Activated naive CD8-positive, alpha-beta T cell treated with anti-CD3 and anti-CD28 coated beads, Interleukin-2, amount 10 ng/mL, durations not matched to agents 7 days and 5 days (primary cell): ENCODE results near the gene PCDHAC2. TPM values are rescaled to one million over a fixed set of nuclear protein-coding genes. Genes with fewer than 3 reads are reported as not detected.

ENCODE experiments used
- ATAC-seq: fragments of 150-1000 bp; cut with Tn5 transposase; one replicate; pipeline ENCODE4 v1.10.0; 2021; ENCODE audit warnings: low read depth, moderate library complexity
- POLR2A ChIA-PET: fragments of 350-600 bp; sonication (Branson Sonifier 250); formaldehyde crosslinking; loops from one replicate; lab custom pipeline; 2021; ENCODE audit warnings: antibody characterized with exemption; lab: Charles Lee
- DNase-seq: peaks from one replicate; pipeline ENCODE4 v3.0.0; 2021
- H3K27ac Mint-ChIP-seq: one replicate; pipeline ENCODE4 v1.8.0; 2022; ENCODE audit warnings: mild to moderate bottlenecking, mixed read lengths
- H3K27me3 Mint-ChIP-seq: one replicate; pipeline ENCODE4 v1.8.0; 2022; ENCODE audit warnings: mild to moderate bottlenecking, moderate library complexity, mixed read lengths
- H3K36me3 Mint-ChIP-seq: one replicate; pipeline ENCODE4 v1.8.0; 2021; ENCODE audit warnings: mild to moderate bottlenecking, mixed read lengths
- H3K4me1 Mint-ChIP-seq: one replicate; pipeline ENCODE4 v1.8.0; 2021; ENCODE audit warnings: mixed read lengths
- H3K4me3 Mint-ChIP-seq: one replicate; pipeline ENCODE4 v1.8.0; 2022; ENCODE audit warnings: mild to moderate bottlenecking, moderate library complexity, mixed read lengths
- H3K9me3 Mint-ChIP-seq: one replicate; pipeline ENCODE4 v1.8.0; 2021; ENCODE audit warnings: mixed read lengths
- total RNA-seq, 2 experiments: library from RNA; stranded (reverse); gene quantifications; one replicate each; pipeline ENCODE4 v1.2.3, GENCODE V29; 2021

The PCDHAC2 gene
- total RNA-seq, 2 experiments from 2014 or later: not detected

DNA sequence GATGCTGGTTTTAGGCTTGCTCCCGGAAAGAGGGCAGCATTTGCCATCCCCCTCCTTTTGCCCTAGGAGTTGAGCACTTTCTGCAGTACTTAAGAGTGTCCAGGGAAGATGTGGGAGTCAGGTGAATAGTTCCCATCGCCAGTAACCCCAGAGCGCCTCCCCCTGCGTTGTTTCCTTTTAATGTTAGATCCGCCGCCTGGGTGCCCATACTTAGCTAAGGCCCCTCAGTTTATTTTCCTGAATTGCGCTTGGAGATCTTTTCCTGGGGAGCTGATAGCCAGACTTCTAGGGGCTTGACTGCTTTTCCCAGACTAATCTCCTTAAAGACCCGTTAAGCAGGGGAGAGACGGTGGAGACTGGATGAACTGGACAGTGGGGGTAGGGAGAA lies 377 bp upstream of the PCDHAC2 start:
- H3K4me1 Mint-ChIP-seq: peaks cover 2% of the 10 kb centered on the region
- peaks cover 1% of the 10 kb centered on the region for H3K36me3 Mint-ChIP-seq
- no peak overlapping the region for H3K27ac Mint-ChIP-seq
- peaks cover 28% of the 10 kb centered on the region for H3K27me3 Mint-ChIP-seq
- no peak for ATAC-seq
- DNase-seq: no peak
- POLR2A ChIA-PET: no interaction called here
- no peak overlapping the region for H3K4me3 Mint-ChIP-seq
- H3K9me3 Mint-ChIP-seq: peaks cover 2% of the 10 kb centered on the region

- Mint-ChIP-seq H3K4me3 (no peak overlapping the region), H3K36me3 (peaks cover 1% of the 10 kb centered on the region), H3K4me1 (peaks cover 2% of the 10 kb centered on the region), H3K9me3 (peaks cover 2% of the 10 kb centered on the region), H3K27ac (no peak overlapping the region), H3K27me3 (peaks cover 28% of the 10 kb centered on the region)
- DNase-seq (no peak), ATAC-seq (no peak)
- POLR2A ChIA-PET: no interaction called here
These were observed 1.1 kb downstream of the PCDHAC2 start for GRCh38 chr5:140967226-140967893.

- ATAC-seq: no peak
- Mint-ChIP-seq H3K27ac (no peak overlapping the region), H3K9me3 (peaks cover 2% of the 10 kb centered on the region), H3K36me3 (peaks cover 1% of the 10 kb centered on the region), H3K27me3 (peaks cover 24% of the 10 kb centered on the region), H3K4me1 (peaks cover 2% of the 10 kb centered on the region), H3K4me3 (no peak overlapping the region)
- POLR2A ChIA-PET: no interaction called here
- no peak for DNase-seq
These were observed 3.6 kb downstream of the PCDHAC2 start for GRCh38 chr5:140969880-140970279.

DNA sequence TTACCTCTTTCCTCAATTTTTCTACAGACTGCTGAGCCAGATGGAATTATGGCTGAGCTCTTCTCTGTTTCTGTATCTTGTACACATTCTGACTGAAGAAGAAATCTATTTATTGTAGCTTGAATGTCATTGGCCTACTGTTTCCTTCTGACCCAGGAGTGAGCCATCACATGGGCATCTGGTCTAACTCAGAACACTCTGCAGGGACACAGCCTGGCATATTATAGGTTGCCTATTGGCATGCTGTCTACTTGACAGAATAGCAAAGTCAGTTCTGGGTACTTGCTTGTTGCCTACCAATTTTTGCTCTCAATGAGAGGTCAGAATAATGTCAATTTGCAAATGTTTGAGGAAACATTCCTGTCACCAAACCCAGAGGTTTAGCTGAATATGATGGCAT lies 7.3 kb downstream of the PCDHAC2 start:
- DNase-seq: no peak
- Mint-ChIP-seq H3K4me3 (no peak overlapping the region), H3K27ac (no peak overlapping the region), H3K27me3 (no peaks in the 10 kb centered on the region), H3K4me1 (no peaks in the 10 kb centered on the region), H3K36me3 (no peaks in the 10 kb centered on the region), H3K9me3 (no peaks in the 10 kb centered on the region)
- ATAC-seq: no peak
- POLR2A ChIA-PET: no interaction called here

DNA sequence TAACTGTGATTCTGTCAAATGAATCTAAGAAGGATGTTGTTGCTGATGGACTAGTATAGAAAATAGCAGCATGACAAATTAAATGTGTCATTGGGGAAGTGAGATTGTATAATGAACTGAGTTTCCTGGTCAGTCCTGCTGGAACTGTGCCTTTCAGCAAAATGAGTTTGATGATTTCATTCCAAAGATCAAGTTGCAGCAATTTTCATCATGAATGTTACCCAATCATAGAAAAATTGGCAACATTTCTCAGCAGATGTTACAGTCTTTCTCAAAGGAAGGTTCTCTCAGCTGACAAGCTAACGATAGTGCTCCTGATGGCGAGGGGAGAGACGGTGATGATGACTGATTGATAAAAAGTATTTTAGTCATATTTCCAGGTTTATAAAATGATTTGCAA lies 10.7 kb downstream of the PCDHAC2 start:
- POLR2A ChIA-PET: no interaction called here
- no peak overlapping the region for H3K27ac Mint-ChIP-seq
- H3K4me1 Mint-ChIP-seq: no peaks in the 10 kb centered on the region
- peaks cover 1% of the 10 kb centered on the region for H3K9me3 Mint-ChIP-seq
- no peak for ATAC-seq
- no peak overlapping the region for H3K4me3 Mint-ChIP-seq
- no peak for DNase-seq
- no peaks in the 10 kb centered on the region for H3K27me3 Mint-ChIP-seq
- no peaks in the 10 kb centered on the region for H3K36me3 Mint-ChIP-seq

DNA sequence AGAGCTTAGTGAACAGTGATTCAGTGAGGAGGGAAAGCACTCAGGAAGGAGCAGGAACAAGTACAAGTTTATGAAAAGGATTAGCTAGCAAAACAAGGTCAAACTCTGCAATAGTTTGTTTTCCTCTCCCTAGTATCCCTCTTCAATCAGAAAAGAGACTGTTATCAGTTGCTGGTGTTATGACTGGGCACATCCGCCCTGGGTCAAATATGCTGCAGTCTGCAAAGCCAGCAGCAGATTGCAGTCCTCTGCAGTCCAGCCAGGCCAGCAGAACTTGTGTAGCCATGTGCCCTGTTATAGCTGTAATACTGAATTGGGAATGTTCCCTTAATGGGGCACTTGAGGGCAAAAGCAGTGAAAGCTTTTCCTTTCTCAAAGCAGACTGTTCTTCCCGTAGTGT lies 12.0 kb downstream of the PCDHAC2 start:
- peaks cover 1% of the 10 kb centered on the region for H3K9me3 Mint-ChIP-seq
- no peak overlapping the region for H3K4me3 Mint-ChIP-seq
- DNase-seq (no peak), ATAC-seq (no peak)
- POLR2A ChIA-PET: no interaction called here
- no peak overlapping the region for H3K27ac Mint-ChIP-seq
- no peaks in the 10 kb centered on the region for H3K4me1 Mint-ChIP-seq
- no peaks in the 10 kb centered on the region for H3K36me3 Mint-ChIP-seq
- no peaks in the 10 kb centered on the region for H3K27me3 Mint-ChIP-seq

DNA sequence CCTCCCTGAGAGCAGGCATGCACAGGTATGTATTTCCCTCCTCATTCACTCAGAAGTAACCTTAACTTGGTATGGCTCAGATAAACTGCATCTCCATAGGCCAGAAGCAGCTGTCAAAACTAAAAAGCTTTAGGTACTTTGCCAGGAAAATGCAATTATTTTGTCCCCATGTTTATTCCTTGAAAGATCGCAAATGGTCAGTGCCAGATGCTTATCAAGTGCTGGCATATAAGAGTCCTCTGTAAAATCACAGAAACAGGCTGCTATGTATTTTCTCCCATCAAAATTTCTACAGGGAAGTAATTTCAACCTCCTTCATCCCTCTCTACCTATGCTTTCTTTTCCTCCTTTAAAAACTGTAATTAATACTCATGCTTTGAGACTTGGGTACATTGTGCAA lies 12.7 kb downstream of the PCDHAC2 start:
- ATAC-seq: no peak
- Mint-ChIP-seq H3K27ac (no peak overlapping the region), H3K4me3 (no peak overlapping the region), H3K4me1 (no peaks in the 10 kb centered on the region), H3K9me3 (peaks cover 1% of the 10 kb centered on the region), H3K27me3 (no peaks in the 10 kb centered on the region), H3K36me3 (no peaks in the 10 kb centered on the region)
- DNase-seq: no peak
- POLR2A ChIA-PET: no interaction called here

GRCh38 chr5:140982083-140982716 lies 15.9 kb downstream of the PCDHAC2 start:
- H3K4me1 Mint-ChIP-seq: no peaks in the 10 kb centered on the region
- H3K27me3 Mint-ChIP-seq: no peaks in the 10 kb centered on the region
- no peak overlapping the region for H3K27ac Mint-ChIP-seq
- DNase-seq: no peak
- H3K9me3 Mint-ChIP-seq: peaks cover 3% of the 10 kb centered on the region
- ATAC-seq: no peak
- no peaks in the 10 kb centered on the region for H3K36me3 Mint-ChIP-seq
- POLR2A ChIA-PET: no interaction called here
- no peak overlapping the region for H3K4me3 Mint-ChIP-seq

- ATAC-seq (no peak), DNase-seq (no peak)
- no peaks in the 10 kb centered on the region for H3K4me1 Mint-ChIP-seq
- no peak overlapping the region for H3K4me3 Mint-ChIP-seq
- H3K27me3 Mint-ChIP-seq: no peaks in the 10 kb centered on the region
- POLR2A ChIA-PET: no interaction called here
- H3K36me3 Mint-ChIP-seq: no peaks in the 10 kb centered on the region
- H3K27ac Mint-ChIP-seq: no peak overlapping the region
- H3K9me3 Mint-ChIP-seq: peaks cover 3% of the 10 kb centered on the region
These were observed 19.8 kb downstream of the PCDHAC2 start for GRCh38 chr5:140986117-140986521.

DNA sequence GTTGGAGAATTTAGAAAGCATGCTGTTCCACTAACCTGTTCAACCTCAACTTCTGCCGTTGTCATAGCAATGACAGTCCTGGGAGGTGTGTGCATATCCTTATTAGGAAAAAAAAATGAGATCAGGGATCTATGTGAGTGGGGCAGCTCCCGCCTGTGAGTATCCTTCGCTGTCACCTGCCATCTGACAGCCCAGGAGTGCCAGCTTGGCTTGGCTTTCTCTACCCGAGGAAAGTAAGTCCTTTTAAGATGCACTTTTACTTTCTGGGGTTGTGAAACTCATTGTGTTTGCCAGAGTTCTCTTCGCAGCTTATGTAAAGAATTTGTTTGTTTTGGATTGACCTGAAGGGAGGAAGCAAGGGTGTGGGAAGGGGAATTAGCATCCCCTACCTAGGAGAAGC lies 21.8 kb downstream of the PCDHAC2 start:
- peaks cover 1% of the 10 kb centered on the region for H3K9me3 Mint-ChIP-seq
- H3K4me1 Mint-ChIP-seq: no peaks in the 10 kb centered on the region
- no peak for DNase-seq
- no peak overlapping the region for H3K4me3 Mint-ChIP-seq
- POLR2A ChIA-PET: no interaction called here
- no peak for ATAC-seq
- H3K27me3 Mint-ChIP-seq: no peaks in the 10 kb centered on the region
- H3K27ac Mint-ChIP-seq: no peak overlapping the region
- H3K36me3 Mint-ChIP-seq: no peaks in the 10 kb centered on the region

- Mint-ChIP-seq H3K27me3 (no peaks in the 10 kb centered on the region), H3K36me3 (no peaks in the 10 kb centered on the region), H3K9me3 (peaks cover 1% of the 10 kb centered on the region), H3K4me3 (no peak overlapping the region), H3K27ac (no peak overlapping the region), H3K4me1 (no peaks in the 10 kb centered on the region)
- no peak for DNase-seq
- ATAC-seq: no peak
- POLR2A ChIA-PET: no interaction called here
These were observed 22.3 kb downstream of the PCDHAC2 start for GRCh38 chr5:140988608-140989007.

- no peaks in the 10 kb centered on the region for H3K27me3 Mint-ChIP-seq
- H3K4me1 Mint-ChIP-seq: no peaks in the 10 kb centered on the region
- peaks cover 1% of the 10 kb centered on the region for H3K9me3 Mint-ChIP-seq
- ATAC-seq: no peak
- H3K36me3 Mint-ChIP-seq: no peaks in the 10 kb centered on the region
- POLR2A ChIA-PET: no interaction called here
- DNase-seq: no peak
- H3K27ac Mint-ChIP-seq: no peak overlapping the region
- no peak overlapping the region for H3K4me3 Mint-ChIP-seq
These were observed 23.2 kb downstream of the PCDHAC2 start for GRCh38 chr5:140989254-140990020.

- H3K27ac Mint-ChIP-seq: no peak overlapping the region
- ATAC-seq (no peak), DNase-seq (no peak)
- H3K4me3 Mint-ChIP-seq: no peak overlapping the region
- H3K4me1 Mint-ChIP-seq: no peaks in the 10 kb centered on the region
- H3K9me3 Mint-ChIP-seq: no peaks in the 10 kb centered on the region
- no peaks in the 10 kb centered on the region for H3K36me3 Mint-ChIP-seq
- no peaks in the 10 kb centered on the region for H3K27me3 Mint-ChIP-seq
- POLR2A ChIA-PET: no interaction called here
These were observed 26.6 kb downstream of the PCDHAC2 start for GRCh38 chr5:140992828-140993227.

DNA sequence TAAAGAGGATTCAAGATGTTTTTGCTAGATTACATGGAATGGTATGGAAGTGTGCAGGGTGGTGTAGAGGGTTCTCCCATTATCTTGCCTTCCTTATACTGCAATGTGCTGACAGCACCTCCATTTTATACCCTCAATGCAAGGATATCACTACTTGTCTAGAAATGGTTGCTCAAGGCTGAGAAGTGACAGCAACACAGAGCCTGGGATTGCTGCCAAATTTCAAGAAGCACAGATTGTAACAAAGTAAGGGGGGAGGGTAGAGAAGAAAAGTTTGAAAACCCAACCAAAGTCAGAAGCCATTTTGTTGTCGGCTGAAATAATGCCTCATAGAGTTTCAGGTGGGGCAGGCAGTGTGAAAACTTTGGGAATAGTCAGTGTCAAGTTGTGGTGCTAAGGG lies 29.8 kb downstream of the PCDHAC2 start:
- Mint-ChIP-seq H3K27me3 (no peaks in the 10 kb centered on the region), H3K4me3 (no peak overlapping the region), H3K4me1 (no peaks in the 10 kb centered on the region), H3K27ac (no peak overlapping the region), H3K9me3 (no peaks in the 10 kb centered on the region), H3K36me3 (no peaks in the 10 kb centered on the region)
- no peak for ATAC-seq
- DNase-seq: no peak
- POLR2A ChIA-PET: no interaction called here
